ENCODE data around the gene CUL5. TPM values are rescaled to one million over a fixed set of nuclear protein-coding genes. Genes with fewer than 3 reads are reported as not detected.

The CUL5 gene
- 119 TPM for total RNA-seq

GRCh38 chr11:108008656-108009496, at the start of gene CUL5:
CUL5 (plus strand) TSS chr11:108008898; CDS start chr11:108009349, 451 bp downstream.
- DNase-seq: peak; percentile 79

DNA sequence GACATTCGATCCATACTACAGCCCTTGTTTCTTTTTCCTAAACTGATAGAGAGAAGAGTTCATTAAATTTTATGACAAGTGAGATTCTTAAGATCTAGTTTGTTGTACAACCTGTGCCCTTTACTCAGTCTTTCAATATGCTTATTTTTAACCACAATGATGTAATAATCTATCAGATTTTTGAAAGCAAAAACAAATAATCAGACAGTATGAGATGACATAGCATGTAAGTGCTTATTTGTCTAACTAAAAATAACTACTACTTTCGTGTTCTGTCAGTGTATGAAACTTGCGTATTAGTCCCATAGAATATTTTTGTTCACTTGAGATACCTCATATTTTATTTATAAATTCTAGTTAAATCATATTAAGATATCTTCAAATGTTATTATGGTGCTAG, 47.2 kb upstream of the CUL5 start:
- no peak for DNase-seq

DNA sequence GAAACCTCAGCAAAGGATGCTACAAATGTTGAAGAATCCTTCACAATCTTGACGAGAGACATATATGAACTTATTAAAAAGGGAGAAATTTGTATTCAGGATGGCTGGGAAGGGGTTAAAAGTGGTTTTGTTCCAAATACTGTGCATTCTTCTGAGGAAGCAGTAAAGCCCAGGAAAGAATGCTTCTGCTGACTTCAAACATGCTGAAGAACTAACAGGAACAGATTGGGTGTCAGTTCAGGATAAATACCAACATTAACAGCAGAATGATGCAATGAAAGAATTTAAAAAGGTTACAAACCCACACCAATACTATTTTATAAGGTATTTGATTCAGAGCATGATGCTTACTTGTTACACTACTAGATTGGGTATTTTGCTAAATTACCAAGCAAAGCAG, 46.5 kb upstream of the CUL5 start:
- DNase-seq: no peak

GRCh38 chr11:107963091-107963490, 45.6 kb upstream of the CUL5 start:
- DNase-seq: no peak

GRCh38 chr11:107969219-107969618, 39.5 kb upstream of the CUL5 start:
- DNase-seq: no peak

DNA sequence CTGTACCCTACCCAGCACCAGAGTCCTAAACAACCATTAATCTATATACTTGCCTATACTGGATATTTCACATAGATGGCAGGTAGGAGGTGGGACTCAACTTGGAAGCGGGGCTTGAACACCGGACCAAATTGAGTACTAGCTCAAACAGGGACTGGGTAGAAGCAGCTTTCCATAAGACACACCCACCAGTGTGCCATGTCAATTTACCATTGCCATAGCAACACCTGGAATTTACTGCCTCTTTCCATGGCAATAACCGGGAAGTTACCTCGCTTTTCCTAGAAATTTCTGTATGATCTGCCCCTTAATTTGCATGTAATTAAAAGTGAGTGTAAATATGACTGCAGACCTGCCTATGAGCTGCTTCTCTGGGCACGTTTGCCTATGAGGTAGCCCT, 38.6 kb upstream of the CUL5 start:
- no peak for DNase-seq

- no peak for DNase-seq
These were observed 35.1 kb upstream of the CUL5 start for GRCh38 chr11:107973641-107974040.

GRCh38 chr11:107988397-107989158, 20.1 kb upstream of the CUL5 start:
- no peak for DNase-seq

- no peak for DNase-seq
These were observed 16.8 kb upstream of the CUL5 start for GRCh38 chr11:107991868-107992414.

DNA sequence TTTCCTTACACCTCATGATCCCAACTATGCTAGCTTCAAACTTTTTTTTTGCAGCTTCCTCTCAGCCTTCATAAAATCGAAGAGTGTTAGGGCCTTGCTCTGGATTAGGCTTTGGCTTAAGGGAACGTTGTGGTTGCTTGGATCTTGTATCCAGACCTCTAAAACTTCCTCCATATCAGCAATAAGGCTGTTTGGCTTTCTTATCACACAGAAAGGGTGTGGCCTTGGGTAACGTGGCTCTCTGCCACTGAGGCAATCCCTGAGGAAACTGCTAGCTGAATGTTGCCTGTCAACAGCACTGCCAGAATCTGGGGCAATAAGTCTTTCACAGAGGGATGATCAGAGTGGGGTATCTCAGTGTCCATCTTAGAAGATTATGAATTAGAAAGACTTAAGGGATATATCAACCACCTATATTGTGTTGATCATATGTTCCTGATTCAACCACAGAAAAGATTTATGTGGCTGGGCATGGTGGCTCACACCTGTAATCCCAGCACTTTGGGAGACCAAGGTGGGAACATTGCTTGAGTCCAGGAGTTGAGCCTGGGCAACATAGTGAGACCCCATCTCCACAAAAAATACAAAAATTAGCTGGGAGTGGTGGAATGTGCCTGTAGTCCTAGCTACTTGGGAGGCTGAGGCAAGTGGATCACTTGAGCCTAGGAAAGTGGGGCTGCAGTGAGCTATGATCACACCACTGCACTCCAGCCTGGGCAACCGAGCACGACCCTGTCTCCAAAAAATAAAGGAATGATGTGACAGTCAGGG, 12.5 kb upstream of the CUL5 start:
- DNase-seq: no peak

DNA sequence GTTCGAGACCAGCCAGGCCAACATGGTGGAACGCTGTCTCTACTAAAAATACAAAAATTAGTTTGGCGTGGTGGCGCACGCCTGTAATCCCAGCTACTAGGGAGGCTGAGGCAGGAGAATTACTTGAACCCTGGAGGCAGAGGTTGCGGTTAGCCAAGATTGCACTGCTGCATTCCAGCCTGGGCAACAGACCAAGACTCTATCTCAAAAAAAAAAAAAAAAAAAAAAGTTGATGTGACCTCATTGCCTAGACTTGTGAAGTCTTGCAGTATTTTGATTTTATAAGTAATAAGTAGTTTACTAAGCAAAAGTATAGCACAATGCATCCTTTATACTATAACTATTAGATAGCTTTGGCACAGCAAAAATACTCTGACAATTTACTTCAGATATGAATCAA, 9.9 kb upstream of the CUL5 start:
- no peak for DNase-seq

- no peak for DNase-seq
These were observed 8.8 kb upstream of the CUL5 start for GRCh38 chr11:107999759-108000455.

DNA sequence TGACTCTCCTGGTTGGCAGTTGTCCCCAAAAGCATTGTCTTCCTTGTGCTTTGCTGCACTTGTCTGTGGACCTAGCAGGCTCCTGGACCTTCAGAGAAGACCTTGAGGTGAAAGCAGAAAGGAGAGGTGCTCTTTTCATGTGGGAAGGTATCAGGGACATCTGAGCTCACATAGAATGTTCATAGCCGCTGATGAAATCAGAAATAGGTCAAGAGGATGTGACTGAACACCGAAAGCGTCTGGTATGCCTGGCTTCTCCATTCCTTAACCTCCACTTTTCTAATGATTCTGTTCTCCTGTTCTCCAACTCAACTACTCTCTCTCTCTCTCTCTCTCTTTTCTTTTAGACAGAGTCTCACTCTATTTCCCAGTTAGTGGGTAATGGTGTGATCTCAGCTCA, 6.2 kb upstream of the CUL5 start:
- DNase-seq: no peak

DNA sequence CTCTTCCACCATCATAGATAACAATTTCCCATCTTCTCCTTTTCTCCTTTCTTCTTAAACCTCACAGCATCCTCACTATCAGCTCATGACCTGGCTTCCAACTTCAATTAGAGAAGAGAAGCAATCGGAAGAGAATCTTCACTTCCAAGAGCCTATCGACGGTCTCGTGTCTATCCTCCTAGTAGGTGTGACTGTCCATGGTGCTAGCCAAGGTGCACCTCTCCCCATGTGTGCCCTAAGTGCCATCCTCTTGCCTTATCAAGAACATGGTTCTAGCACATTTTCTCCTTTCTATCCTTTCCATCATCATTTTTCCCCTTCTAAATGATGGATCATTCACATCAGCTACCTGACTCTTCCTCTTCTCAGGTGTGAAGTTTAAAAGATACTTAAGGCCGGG, 5.1 kb upstream of the CUL5 start:
- DNase-seq: no peak

GRCh38 chr11:108007819-108008218, 879 bp upstream of the CUL5 start:
- no peak for DNase-seq

DNA sequence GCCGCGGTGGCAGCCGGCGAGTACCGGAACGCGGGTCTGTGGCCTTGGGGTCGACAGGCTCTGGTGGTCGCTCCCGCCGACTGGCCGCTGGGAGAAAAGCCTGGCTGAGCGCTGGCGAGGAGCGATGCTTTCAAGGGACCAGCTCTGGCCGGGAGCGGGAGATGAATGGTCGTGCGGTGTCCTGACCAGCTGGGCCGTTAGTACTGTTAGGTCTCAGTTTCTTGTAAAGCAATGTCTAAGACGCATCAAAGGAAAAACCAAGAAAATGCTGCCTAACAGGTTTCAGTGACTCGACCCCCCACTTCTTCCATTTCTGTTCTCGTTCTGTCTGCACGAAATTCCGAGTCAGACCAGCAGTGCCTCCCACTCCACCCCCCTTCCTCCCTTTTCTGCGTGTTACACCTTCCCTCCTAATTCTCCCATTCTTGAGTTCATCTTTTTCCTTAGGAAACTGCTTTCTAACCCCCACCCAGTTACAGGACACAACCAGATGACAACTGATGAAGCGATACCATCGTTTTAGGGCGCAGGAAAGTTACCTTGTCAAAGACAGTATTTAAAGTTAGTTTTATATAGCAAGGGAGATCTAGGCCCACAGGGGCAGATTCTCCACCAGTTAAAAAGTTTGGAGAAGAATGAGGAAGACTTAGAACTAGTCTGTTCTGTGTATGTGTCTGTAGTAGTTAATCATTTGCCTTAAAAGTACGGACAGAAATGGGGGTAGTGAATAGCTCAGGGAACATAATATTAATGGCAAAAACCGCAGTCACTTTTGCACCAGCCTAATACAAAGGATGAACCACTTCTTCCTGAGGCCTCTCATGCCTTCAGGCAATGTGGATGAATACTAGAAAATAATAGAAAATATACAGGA, 1.0 kb downstream of the CUL5 start:
- no peak for DNase-seq

- no peak for DNase-seq
These were observed 3.5 kb downstream of the CUL5 start for GRCh38 chr11:108012139-108012725.

DNA sequence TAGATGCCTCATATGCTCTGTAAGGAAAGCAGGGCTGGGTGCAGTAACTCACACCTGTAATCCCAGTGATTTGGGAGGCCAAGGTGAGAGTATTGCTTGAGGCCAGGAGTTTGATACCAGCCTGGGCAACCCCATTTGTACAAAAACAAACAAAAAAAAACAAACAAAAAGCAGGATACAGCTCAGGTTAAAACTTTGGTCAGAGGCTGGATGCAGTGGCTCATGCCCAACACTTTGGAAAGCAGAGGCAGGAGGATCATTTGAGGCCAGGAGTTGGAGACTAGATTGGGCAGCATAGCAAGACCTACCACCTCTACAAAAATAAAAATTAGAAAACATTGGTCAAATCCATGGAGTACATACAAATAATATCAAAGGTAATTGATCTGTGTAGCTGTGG, 7.9 kb downstream of the CUL5 start:
- no peak for DNase-seq

GRCh38 chr11:108018708-108019107, 10.0 kb downstream of the CUL5 start:
- no peak for DNase-seq

DNA sequence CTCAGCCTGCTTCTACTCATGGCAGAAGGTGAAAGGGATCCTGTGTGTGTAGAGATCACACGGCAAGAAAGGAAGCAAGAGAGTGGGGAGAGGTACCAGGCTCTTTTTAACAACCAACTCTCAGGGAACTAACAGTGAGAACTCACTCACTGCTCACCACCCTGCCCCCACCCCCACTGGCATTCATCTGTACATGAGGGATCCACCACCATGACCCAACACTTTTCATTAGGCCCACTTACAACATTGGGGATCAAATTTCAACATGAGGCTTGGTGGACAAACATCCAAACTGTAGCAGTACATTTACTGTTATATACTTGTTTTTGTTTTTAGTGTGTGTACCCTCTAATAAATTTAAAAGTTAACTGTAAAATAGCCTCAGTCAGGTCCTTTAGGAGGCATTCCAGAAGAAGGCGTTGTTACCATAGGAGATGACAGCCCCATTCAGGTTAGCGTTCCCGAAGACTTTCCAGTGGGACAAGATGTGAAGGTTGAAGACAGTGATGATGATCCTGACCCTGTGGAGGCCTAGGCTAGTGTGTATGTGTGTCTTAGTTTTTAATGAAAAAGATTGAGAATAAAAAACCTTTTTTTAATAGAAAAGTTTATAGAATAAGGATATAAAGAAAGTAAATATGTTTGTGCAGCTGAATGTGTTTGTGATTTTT, 11.3 kb downstream of the CUL5 start:
- DNase-seq: no peak
